Pancreas (tissue), 10 donors: ENCODE data around the gene CALML3. TPM values are rescaled to one million over a fixed set of nuclear protein-coding genes. Genes with fewer than 3 reads are reported as not detected.
A peak's percentile ranks its signal among the peaks of the same experiment; 100 is the strongest.

Experiments
- ATAC-seq, 4 donors: fragments of 200-7000 bp; cut with Tn5 transposase; one replicate each; pipeline versions ENCODE4 v1.8.0 to v1.9.1; 2020; ENCODE audit warnings: mild to moderate bottlenecking in 4 of 4, moderate library complexity in 4 of 4
- DNase-seq, 6 donors: peaks; one replicate each; pipeline ENCODE4 v3.0.0-alpha.2; 2020
- FAIRE-seq: peaks from 2 replicates; lab custom pipeline; 2012; peaks lifted over from hg19 to GRCh38; lab: Jason Lieb, UNC
- H3K27ac ChIP-seq, 4 donors: fragments of 200-600 bp; sonication (generic); 1 replicate in 3 of 4; 2 replicates in 1 of 4; pipeline versions ENCODE4 v1.5.0 to v1.8.0; 2020
- H3K27me3 ChIP-seq, 4 donors: fragments of 200-600 bp; one replicate each; pipeline ENCODE4 v1.8.0; 2021
- H3K36me3 ChIP-seq, 3 donors: fragments of 200-600 bp; sonication (generic) in 1 of 3; one replicate each; pipeline versions ENCODE4 v1.5.0 to v1.8.0; 2020 to 2021
- H3K4me1 ChIP-seq, 3 donors: fragments of 200-600 bp; one replicate each; pipeline ENCODE4 v1.8.0; 2021
- H3K4me3 ChIP-seq, 4 donors: fragments of 200-600 bp; sonication (generic) in 2 of 4; one replicate each; pipeline versions ENCODE4 v1.5.0 to v1.8.0; 2020 to 2021
- H3K9me3 ChIP-seq, 4 donors: fragments of 200-600 bp; one replicate each; pipeline ENCODE4 v1.8.0; 2021
- CTCF ChIP-seq, 4 donors: fragments of 200-600 bp; sonication (generic) in 3 of 4; IDR thresholded peaks; one replicate each; pipeline versions ENCODE4 v1.5.0 to v1.8.0; 2021; ENCODE audit warnings: antibody characterized with exemption in 4 of 4
- WGBS, 2 donors: extraction: QIAGEN DNeasy Blood & Tissue Kit; methylation state at CpG; one replicate each; pipeline ENCODE4 v1.1.7; 2013; 5-methylcytosine and 5-hydroxymethylcytosine counted together
- intact Hi-C, 3 donors: fragments of 100-400 bp; cut with DNase I; formaldehyde crosslinking; loops; one replicate each; pipeline versions ENCODE4 v1.11.1 to v1.14.2; 2022
- polyA plus RNA-seq, 2 donors: library from polyadenylated mRNA; stranded (reverse); fragments of 200-250 nt; gene quantifications; one replicate each; pipeline ENCODE4 v1.2.3, GENCODE V29; 2013
- total RNA-seq, 6 donors: library from RNA; stranded (reverse); fragmentation: NEBNext Ultra II Directional in 4 of 6; extraction: Animal tissue kit (Norgen Biotek cat#: 25700) in 4 of 6; gene quantifications; one replicate each; pipeline versions ENCODE4 v1.2.1 to v1.2.4, GENCODE V29; 2021 to 2023
- donor health status: healthy with polysubstance abuse.
- donor health status: DM: no; HTN: no; CAD: no; lungs with moderate emphysema.
- donor health status: DM: no; HTN: no; CAD: no.
- donor health status: control.
- donor health status: control.
- donor health status: Bipolar disorder and iron deficiency.
- donor health status: DM: yes; HTN: yes; CAD: no.
- donor health status: DM: no; HTN: no; CAD: no.
- donor health status: DM: no; HTN: no; CAD: no.
- donor health status: DM: yes; HTN: yes; CAD: no.

Gene CALML3
- total and polyA plus RNA-seq, 8 donors: 0.05 to 0.08 TPM; not detected in 6

- WGBS, 2 donors: 74 to 82% methylated on average over 24 to 25 of the region's 25 CpGs
- Histone ChIP-seq H3K4me3 (no peak overlapping the region), H3K27me3 (no peaks in the 10 kb centered on the region), H3K9me3 (no peaks in the 10 kb centered on the region), H3K36me3 (no peaks in the 10 kb centered on the region), H3K4me1 (peaks cover 0 to 3% (median 0%) of the 10 kb centered on the region in 3 donors), H3K27ac (no peak overlapping the region)
- TF ChIP-seq CTCF (IDR thresholded peaks at IDR 0.05): no peak
- FAIRE-seq: no peak
- ATAC-seq: no peak
- no peak for DNase-seq
- intact Hi-C loops: no loop called here
Measured at GRCh38 chr10:5496261-5497250, 28.2 kb upstream of the CALML3 start.

GRCh38 chr10:5497289-5497688 lies 27.5 kb upstream of the CALML3 start:
- no peak for TF ChIP-seq CTCF (IDR thresholded peaks at IDR 0.05)
- intact Hi-C loops: no loop called here
- H3K27me3 ChIP-seq: no peaks in the 10 kb centered on the region
- DNase-seq: no peak
- no peaks in the 10 kb centered on the region for H3K9me3 ChIP-seq
- peaks cover 4 to 5% (median 4%) of the 10 kb centered on the region in 3 donors for H3K4me1 ChIP-seq
- H3K36me3 ChIP-seq: no peaks in the 10 kb centered on the region
- H3K4me3 ChIP-seq: no peak overlapping the region
- H3K27ac ChIP-seq: no peak overlapping the region
- FAIRE-seq: no peak
- ATAC-seq: no peak
- 85 to 92% methylated on average over 6 of the region's 6 CpGs for WGBS, 2 donors

- intact Hi-C loops: no loop called here
- no peak for FAIRE-seq
- DNase-seq: no peak
- Histone ChIP-seq H3K27me3 (no peaks in the 10 kb centered on the region), H3K9me3 (no peaks in the 10 kb centered on the region), H3K36me3 (no peaks in the 10 kb centered on the region), H3K4me1 (peaks cover 12 to 14% (median 13%) of the 10 kb centered on the region in 3 donors), H3K4me3 (no peak overlapping the region), H3K27ac (no peak overlapping the region)
- ATAC-seq: no peak
- 93 to 94% methylated on average over 19 of the region's 19 CpGs for WGBS, 2 donors
- no peak for TF ChIP-seq CTCF (IDR thresholded peaks at IDR 0.05)
Measured at GRCh38 chr10:5497948-5498730, 26.6 kb upstream of the CALML3 start.

GRCh38 chr10:5498791-5499492 lies 25.8 kb upstream of the CALML3 start:
- no peak overlapping the region for H3K27ac ChIP-seq
- no peak overlapping the region for H3K4me3 ChIP-seq
- DNase-seq (peak in 1 of 6 donors; percentile 69), FAIRE-seq (no peak), ATAC-seq (no peak)
- 94 to 95% methylated on average over 61 of the region's 61 CpGs for WGBS, 2 donors
- no peaks in the 10 kb centered on the region for H3K36me3 ChIP-seq
- H3K9me3 ChIP-seq: no peaks in the 10 kb centered on the region
- H3K27me3 ChIP-seq: no peaks in the 10 kb centered on the region
- intact Hi-C loops: no loop called here
- H3K4me1 ChIP-seq: peaks cover 12 to 17% (median 15%) of the 10 kb centered on the region in 3 donors
- TF ChIP-seq CTCF (IDR thresholded peaks at IDR 0.05): no peak
